ENCODE results near the gene PTGIS. TPM values are rescaled to one million over a fixed set of nuclear protein-coding genes. Genes with fewer than 3 reads are reported as not detected.

PTGIS gene
- polyA plus RNA-seq, 1 donor (not counting 4 experiments of a cell fraction or from before 2014, with no cell fraction given), result not detected

GRCh38 chr20:49486064-49486463 is 81.9 kb downstream of the PTGIS start:
- Histone ChIP-seq H3K27ac (ENCODE audit: control insufficient read depth, insufficient read depth, low read length) (no peak overlapping the region), H3K4me2 (ENCODE audit: control insufficient read depth, extremely low read depth, insufficient read depth, low read depth, low read length) (no peak overlapping the region), H3K79me2 (ENCODE audit: control insufficient read depth, insufficient read depth, low read length) (no peaks in the 10 kb centered on the region), H3K9ac (ENCODE audit: control insufficient read depth, extremely low read depth, insufficient read depth, low read length) (no peak overlapping the region), H4K20me1 (ENCODE audit: control insufficient read depth, extremely low read depth, insufficient read depth, low read length) (no peaks in the 10 kb centered on the region), H3K27me3 (ENCODE audit: control insufficient read depth, extremely low read depth, insufficient read depth, low read length) (peaks cover 49% of the 10 kb centered on the region), H3K36me3 (ENCODE audit: control insufficient read depth in 2 of 2, extremely low read depth in 1 of 2, insufficient read depth in 2 of 2, low read length in 2 of 2) (no peaks in the 10 kb centered on the region), H3K9me1 (ENCODE audit: control insufficient read depth, extremely low read depth, insufficient read depth, low read length) (no peaks in the 10 kb centered on the region), H3K4me3 (ENCODE audit: control insufficient read depth in 2 of 3, extremely low read depth in 1 of 3, insufficient read depth in 2 of 3, low read depth in 1 of 3, low read length in 3 of 3) (no peak overlapping the region), H3K9me3 (ENCODE audit: control insufficient read depth, low read depth, low read length) (no peaks in the 10 kb centered on the region), H3K4me1 (ENCODE audit: control insufficient read depth, extremely low read depth, insufficient read depth, low read length) (peaks cover 3% of the 10 kb centered on the region), H2AFZ (ENCODE audit: control insufficient read depth, low read length) (no peak overlapping the region)
- TF ChIP-seq EZH2 (IDR thresholded peaks at IDR 0.05; ENCODE audit: low read length), result no peak
- TF ChIP-seq CTCF (optimal IDR thresholded peaks at IDR 0.05 in 1 of 3, IDR thresholded peaks at IDR 0.05 in 1 of 3, conservative IDR thresholded peaks at IDR 0.05 in 1 of 3; ENCODE audit: extremely low read depth in 1 of 3, insufficient read depth in 2 of 3, low read length in 3 of 3), result no peak
- dilution Hi-C loops (cut with MboI; ENCODE audit: extremely low pct_ligation_motif_present, low sequenced_read_pairs), result no loop called here
- no peak for DNase-seq (ENCODE audit: low read depth, low spot score)
- FAIRE-seq, result no peak

DNA sequence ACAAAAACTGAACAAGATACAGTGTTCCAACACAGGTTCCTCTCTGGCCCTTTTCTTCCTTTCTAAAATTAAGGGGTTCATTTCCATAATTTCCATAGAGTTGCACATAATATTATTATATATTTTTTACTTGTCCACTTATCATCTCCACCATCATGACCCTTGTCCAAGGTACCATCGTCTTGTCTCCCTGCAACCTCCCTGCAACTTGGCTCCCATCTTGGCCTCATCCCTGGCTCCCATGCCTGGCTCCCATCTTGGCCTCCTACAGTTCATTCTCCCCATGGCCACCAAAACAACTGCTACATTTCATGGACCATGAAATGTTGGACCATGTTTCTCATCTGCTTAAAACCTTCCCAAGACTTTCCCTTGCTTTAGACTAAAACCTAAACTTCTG is 82.4 kb downstream of the PTGIS start:
- no peak overlapping the region for H2AFZ ChIP-seq (ENCODE audit: control insufficient read depth, low read length)
- no peak overlapping the region for H3K9ac ChIP-seq (ENCODE audit: control insufficient read depth, extremely low read depth, insufficient read depth, low read length)
- H3K27ac ChIP-seq (ENCODE audit: control insufficient read depth, insufficient read depth, low read length), result no peak overlapping the region
- DNase-seq (ENCODE audit: low read depth, low spot score) (no peak), FAIRE-seq (no peak)
- H3K36me3 ChIP-seq (ENCODE audit: control insufficient read depth in 2 of 2, extremely low read depth in 1 of 2, insufficient read depth in 2 of 2, low read length in 2 of 2), result no peaks in the 10 kb centered on the region
- no peak overlapping the region for H3K4me3 ChIP-seq (ENCODE audit: control insufficient read depth in 2 of 3, extremely low read depth in 1 of 3, insufficient read depth in 2 of 3, low read depth in 1 of 3, low read length in 3 of 3)
- no peaks in the 10 kb centered on the region for H4K20me1 ChIP-seq (ENCODE audit: control insufficient read depth, extremely low read depth, insufficient read depth, low read length)
- H3K4me2 ChIP-seq (ENCODE audit: control insufficient read depth, extremely low read depth, insufficient read depth, low read depth, low read length), result no peak overlapping the region
- no peaks in the 10 kb centered on the region for H3K79me2 ChIP-seq (ENCODE audit: control insufficient read depth, insufficient read depth, low read length)
- TF ChIP-seq EZH2 (IDR thresholded peaks at IDR 0.05; ENCODE audit: low read length) (no peak), CTCF (optimal IDR thresholded peaks at IDR 0.05 in 1 of 3, IDR thresholded peaks at IDR 0.05 in 1 of 3, conservative IDR thresholded peaks at IDR 0.05 in 1 of 3; ENCODE audit: extremely low read depth in 1 of 3, insufficient read depth in 2 of 3, low read length in 3 of 3) (no peak)
- no peaks in the 10 kb centered on the region for H3K9me3 ChIP-seq (ENCODE audit: control insufficient read depth, low read depth, low read length)
- H3K27me3 ChIP-seq (ENCODE audit: control insufficient read depth, extremely low read depth, insufficient read depth, low read length), result peaks cover 52% of the 10 kb centered on the region
- H3K4me1 ChIP-seq (ENCODE audit: control insufficient read depth, extremely low read depth, insufficient read depth, low read length), result peaks cover 3% of the 10 kb centered on the region
- dilution Hi-C loops (cut with MboI; ENCODE audit: extremely low pct_ligation_motif_present, low sequenced_read_pairs), result no loop called here
- no peaks in the 10 kb centered on the region for H3K9me1 ChIP-seq (ENCODE audit: control insufficient read depth, extremely low read depth, insufficient read depth, low read length)

Measured in keratinocyte (primary cell).